ENCODE results near the gene SYMPK.
"Not testable (repeated sequence)": the region's sequence is repeated elsewhere in the genome, so short reads cannot be mapped to it uniquely, and the experiment has no call there.

Gene SYMPK

DNA sequence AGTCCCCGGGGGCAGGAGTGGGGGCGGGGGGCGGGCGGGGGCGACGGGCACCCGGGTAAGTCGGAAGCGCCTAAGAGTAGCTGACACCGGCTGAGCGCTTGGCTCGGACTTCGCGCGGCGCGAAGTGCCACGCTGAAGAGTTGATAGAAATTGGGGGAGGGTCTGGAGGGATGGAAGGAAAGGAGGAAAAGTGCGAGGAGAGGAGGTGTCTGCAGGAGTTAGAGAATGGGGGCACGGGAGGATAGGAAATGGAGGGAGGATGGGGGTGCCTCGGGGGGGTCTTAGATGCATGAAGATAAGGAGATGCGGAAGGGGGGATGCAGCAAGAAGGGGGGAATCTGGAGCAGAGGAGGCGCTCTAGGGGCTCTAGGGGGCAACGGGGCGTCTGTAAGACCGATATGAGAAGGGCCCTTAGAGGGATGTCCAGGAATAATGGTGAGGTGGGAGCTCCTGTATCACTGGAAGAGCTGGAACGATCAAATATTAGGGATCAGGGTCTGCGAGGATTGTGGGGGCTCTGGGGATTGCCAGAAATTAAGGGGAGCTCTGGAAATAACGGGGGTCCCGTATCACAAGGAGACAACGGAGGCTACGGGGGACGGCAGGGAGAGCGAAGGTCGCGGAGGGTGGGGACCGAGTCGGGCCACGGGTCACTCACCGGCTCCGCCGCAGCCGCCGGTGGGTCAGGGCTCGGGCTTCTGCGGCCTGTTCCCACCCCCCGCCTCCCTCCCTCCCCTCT is 39.1 kb upstream of the SYMPK start, which contains the start of gene MYPOP:
TSS of gene MYPOP (minus strand) at position 702 of the 739 bp plus-strand sequence. CDS start 840 bp downstream, outside the sequence.
- TF ChIP-seq, protein P1, sequence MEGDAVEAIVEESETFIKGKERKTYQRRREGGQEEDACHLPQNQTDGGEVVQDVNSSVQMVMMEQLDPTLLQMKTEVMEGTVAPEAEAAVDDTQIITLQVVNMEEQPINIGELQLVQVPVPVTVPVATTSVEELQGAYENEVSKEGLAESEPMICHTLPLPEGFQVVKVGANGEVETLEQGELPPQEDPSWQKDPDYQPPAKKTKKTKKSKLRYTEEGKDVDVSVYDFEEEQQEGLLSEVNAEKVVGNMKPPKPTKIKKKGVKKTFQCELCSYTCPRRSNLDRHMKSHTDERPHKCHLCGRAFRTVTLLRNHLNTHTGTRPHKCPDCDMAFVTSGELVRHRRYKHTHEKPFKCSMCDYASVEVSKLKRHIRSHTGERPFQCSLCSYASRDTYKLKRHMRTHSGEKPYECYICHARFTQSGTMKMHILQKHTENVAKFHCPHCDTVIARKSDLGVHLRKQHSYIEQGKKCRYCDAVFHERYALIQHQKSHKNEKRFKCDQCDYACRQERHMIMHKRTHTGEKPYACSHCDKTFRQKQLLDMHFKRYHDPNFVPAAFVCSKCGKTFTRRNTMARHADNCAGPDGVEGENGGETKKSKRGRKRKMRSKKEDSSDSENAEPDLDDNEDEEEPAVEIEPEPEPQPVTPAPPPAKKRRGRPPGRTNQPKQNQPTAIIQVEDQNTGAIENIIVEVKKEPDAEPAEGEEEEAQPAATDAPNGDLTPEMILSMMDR (IDR thresholded peaks at IDR 0.05; ENCODE audit: borderline replicate concordance, control extremely low read depth, extremely low read depth, insufficient read depth, missing control alignments): no peak
- in situ Hi-C loops (cut with MboI; ENCODE audit: low sequenced_read_pairs, unreplicated experiment): no loop called here
- peak; percentile 50 for DNase-seq (ENCODE audit: low spot score)

DNA sequence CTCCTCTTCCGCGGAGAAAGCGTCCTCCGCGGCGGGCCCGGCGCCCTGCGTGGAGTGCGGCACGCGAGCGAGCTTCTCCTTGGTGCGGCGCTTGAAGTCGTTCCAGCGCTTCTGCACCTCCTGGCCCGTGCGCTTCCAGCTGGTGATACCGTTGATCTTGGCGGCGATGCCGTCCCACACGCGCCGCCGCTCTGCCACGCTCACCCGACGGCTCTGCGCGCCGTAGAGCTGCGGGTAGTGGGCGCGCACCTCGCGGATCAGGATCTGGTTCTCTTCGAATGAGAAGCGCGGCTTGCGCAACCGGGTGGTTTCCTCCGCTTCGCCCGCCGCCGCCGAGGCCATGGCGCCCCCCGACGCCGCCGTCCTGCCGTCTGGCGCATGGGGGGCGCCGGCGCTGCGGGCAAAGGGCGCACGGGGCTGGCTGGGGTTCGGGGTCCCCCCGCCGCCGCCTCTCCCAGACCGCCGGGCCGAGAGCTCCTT is 38.5 kb upstream of the SYMPK start:
- in situ Hi-C loops (cut with MboI; ENCODE audit: low sequenced_read_pairs, unreplicated experiment): no loop called here
- DNase-seq (ENCODE audit: low spot score): peak; percentile 50
- TF ChIP-seq, protein P1 (IDR thresholded peaks at IDR 0.05; ENCODE audit: borderline replicate concordance, control extremely low read depth, extremely low read depth, insufficient read depth, missing control alignments): no peak

DNA sequence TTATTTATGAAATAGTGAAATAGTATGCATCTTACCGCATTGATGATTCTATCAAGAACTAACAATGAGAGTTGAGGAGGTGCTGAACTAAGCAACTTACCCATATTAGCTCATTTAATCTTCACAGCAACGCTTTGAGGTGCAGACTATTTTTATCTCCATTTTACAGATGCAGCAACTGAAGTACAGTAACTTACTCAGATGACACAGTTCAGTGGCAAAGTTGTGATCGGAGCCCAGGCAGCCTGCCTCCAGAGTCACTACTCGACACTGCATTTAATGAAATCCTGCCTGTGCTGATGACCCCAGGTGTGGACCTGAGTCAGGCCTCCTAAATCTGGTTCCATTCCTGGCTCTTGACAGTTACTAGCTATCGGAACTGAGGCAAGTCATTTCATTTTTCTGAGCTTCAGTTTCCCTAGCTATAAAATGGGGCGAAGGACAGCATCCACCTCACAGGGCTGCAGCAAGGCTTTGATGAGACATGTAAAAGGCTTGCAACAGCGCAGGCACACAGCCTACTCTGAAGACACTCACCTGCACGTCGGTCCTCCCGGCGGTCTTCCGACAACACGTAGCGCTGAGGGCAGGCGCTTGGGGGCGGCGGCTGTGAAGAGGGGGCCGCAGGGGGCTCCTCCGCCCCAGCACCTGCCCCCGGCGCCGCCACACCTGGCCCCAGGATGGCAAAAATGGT is 37.9 kb upstream of the SYMPK start:
- no peak for DNase-seq (ENCODE audit: low spot score)
- in situ Hi-C loops (cut with MboI; ENCODE audit: low sequenced_read_pairs, unreplicated experiment): no loop called here
- TF ChIP-seq, protein P1 (IDR thresholded peaks at IDR 0.05; ENCODE audit: borderline replicate concordance, control extremely low read depth, extremely low read depth, insufficient read depth, missing control alignments): no peak

DNA sequence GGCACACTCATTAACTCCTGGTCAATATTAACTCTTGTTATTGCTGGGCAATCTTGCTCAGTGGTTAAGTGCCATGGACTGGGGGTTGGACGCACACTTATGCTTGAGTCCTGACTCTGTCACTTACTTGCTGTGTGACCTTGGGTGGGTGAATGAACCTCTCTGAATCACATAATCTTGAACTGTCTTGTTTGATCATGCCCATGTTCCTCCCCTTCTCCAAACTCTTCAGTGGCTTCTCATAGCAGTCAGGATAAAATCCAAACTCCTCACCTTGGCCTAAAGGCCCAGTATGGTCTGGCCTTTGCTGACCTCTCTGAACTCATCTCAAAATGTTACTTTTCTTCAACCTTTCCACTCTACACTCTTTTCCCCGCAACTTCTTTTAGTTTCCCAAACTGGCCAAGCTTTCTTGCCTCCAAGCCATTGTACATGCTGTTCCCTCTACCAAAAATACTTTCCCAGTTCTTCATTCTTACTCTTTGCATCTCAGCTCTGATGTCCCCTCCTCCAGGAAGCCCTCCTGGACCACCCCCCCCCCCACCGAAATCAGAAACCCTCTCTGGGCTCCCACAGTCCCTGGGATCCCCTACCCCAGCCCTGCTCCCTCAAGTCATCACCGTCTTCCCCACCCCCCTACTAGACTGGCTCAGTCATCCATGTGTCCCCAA is 37.1 kb upstream of the SYMPK start:
- no peak for DNase-seq (ENCODE audit: low spot score)
- in situ Hi-C loops (cut with MboI; ENCODE audit: low sequenced_read_pairs, unreplicated experiment): no loop called here
- TF ChIP-seq, protein P1 (IDR thresholded peaks at IDR 0.05; ENCODE audit: borderline replicate concordance, control extremely low read depth, extremely low read depth, insufficient read depth, missing control alignments): no peak

DNA sequence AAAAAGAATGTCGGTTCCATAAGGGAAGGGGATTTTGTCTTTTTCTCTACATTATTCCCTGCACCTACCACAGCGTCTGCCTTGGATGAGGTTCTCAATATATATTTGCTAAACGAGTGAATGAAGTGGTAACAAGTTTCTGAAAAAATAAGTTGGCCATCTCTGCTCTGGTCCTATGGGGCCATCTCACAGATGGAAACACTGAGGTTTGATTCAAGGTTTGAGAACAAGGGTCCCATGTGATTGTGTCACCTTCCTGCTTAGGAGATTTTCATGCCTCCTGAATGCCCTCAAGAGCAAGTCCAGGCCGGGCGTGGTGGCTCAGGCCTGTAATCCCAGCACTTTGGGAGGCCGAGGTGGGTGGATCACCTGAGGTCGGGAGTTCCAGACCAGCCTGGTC is 36.3 kb upstream of the SYMPK start:
- in situ Hi-C loops (cut with MboI; ENCODE audit: low sequenced_read_pairs, unreplicated experiment): no loop called here
- TF ChIP-seq, protein P1 (IDR thresholded peaks at IDR 0.05; ENCODE audit: borderline replicate concordance, control extremely low read depth, extremely low read depth, insufficient read depth, missing control alignments): no peak
- no peak for DNase-seq (ENCODE audit: low spot score)

- TF ChIP-seq, protein P1 (IDR thresholded peaks at IDR 0.05; ENCODE audit: borderline replicate concordance, control extremely low read depth, extremely low read depth, insufficient read depth, missing control alignments): no peak
- DNase-seq (ENCODE audit: low spot score): no peak
- in situ Hi-C loops (cut with MboI; ENCODE audit: low sequenced_read_pairs, unreplicated experiment): no loop called here
Measured at GRCh38 chr19:45897261-45897812, 34.4 kb upstream of the SYMPK start.

GRCh38 chr19:45895983-45896599 is 33.1 kb upstream of the SYMPK start:
- DNase-seq (ENCODE audit: low spot score); in situ Hi-C loops (cut with MboI; ENCODE audit: low sequenced_read_pairs, unreplicated experiment): not testable (repeated sequence)
